COLO668 (cell line): Measurements from ENCODE around the gene HK3.
"Not testable (repeated sequence)": the region's sequence is repeated elsewhere in the genome, so short reads cannot be mapped to it uniquely, and the experiment has no call there.

ENCODE experiments used
- DNase-seq: peaks from one replicate; lab custom pipeline; 2025; ENCODE audit not compliant: unreplicated experiment; lab: John Stamatoyannopoulos, UW

HK3 gene

GRCh38 chr5:176883700-176884570 lies 15.2 kb downstream of the HK3 start:
- DNase-seq, result no peak

GRCh38 chr5:176882567-176882903 lies 16.6 kb downstream of the HK3 start:
- no peak for DNase-seq

GRCh38 chr5:176881816-176882566 lies 17.2 kb downstream of the HK3 start:
- no peak for DNase-seq

- DNase-seq, result no peak
Measured at GRCh38 chr5:176881021-176881749, 18.0 kb downstream of the HK3 start.

GRCh38 chr5:176880366-176881020 lies 18.7 kb downstream of the HK3 start:
- DNase-seq, result no peak

- DNase-seq, result no peak
Measured at GRCh38 chr5:176879663-176880361, 19.3 kb downstream of the HK3 start.

GRCh38 chr5:176878906-176879662 lies 20.1 kb downstream of the HK3 start:
- DNase-seq, result no peak

GRCh38 chr5:176878463-176878862 lies 20.7 kb downstream of the HK3 start:
- DNase-seq, result no peak

GRCh38 chr5:176877793-176878331 lies 21.3 kb downstream of the HK3 start:
- DNase-seq, result peak; percentile 4

- no peak for DNase-seq
Measured at GRCh38 chr5:176876506-176877431, 22.4 kb downstream of the HK3 start.

- no peak for DNase-seq
Measured at GRCh38 chr5:176875783-176876505, 23.2 kb downstream of the HK3 start.

- no peak for DNase-seq
Measured at GRCh38 chr5:176875014-176875550, 24.1 kb downstream of the HK3 start.

GRCh38 chr5:176874198-176874780 lies 24.9 kb downstream of the HK3 start:
- no peak for DNase-seq

- no peak for DNase-seq
Measured at GRCh38 chr5:176873541-176874172, 25.5 kb downstream of the HK3 start.

GRCh38 chr5:176873011-176873410 lies 26.1 kb downstream of the HK3 start:
- not testable (repeated sequence) for DNase-seq

GRCh38 chr5:176872586-176872985 lies 26.6 kb downstream of the HK3 start:
- not testable (repeated sequence) for DNase-seq

- not testable (repeated sequence) for DNase-seq
Measured at GRCh38 chr5:176870644-176871043, 28.5 kb downstream of the HK3 start.
